ENCODE data around the gene LIPG. TPM values are rescaled to one million over a fixed set of nuclear protein-coding genes. Genes with fewer than 3 reads are reported as not detected.
"Not testable (repeated sequence)": the region's sequence is repeated elsewhere in the genome, so short reads cannot be mapped to it uniquely, and the experiment has no call there.

The LIPG gene
- polyA plus RNA-seq, 1 donor from 2014 or later: 0.85 TPM

GRCh38 chr18:49582579-49582978 is 20.7 kb downstream of the LIPG start:
- no peak for TF ChIP-seq RAD21 (conservative IDR thresholded peaks at IDR 0.05)
- TF ChIP-seq MXI1 (conservative IDR thresholded peaks at IDR 0.05; ENCODE audit: poor library complexity, severe bottlenecking): no peak
- TF ChIP-seq SMC3 (conservative IDR thresholded peaks at IDR 0.05; ENCODE audit: poor library complexity): no peak
- no peak for TF ChIP-seq TAF1 (IDR thresholded peaks at IDR 0.05; ENCODE audit: low read depth)
- no peak for TF ChIP-seq POLR2AphosphoS5 (IDR thresholded peaks at IDR 0.05)
- TF ChIP-seq EZH2 (IDR thresholded peaks at IDR 0.05; ENCODE audit: borderline replicate concordance, insufficient read depth, low read length, poor library complexity, severe bottlenecking): no peak
- no peaks in the 10 kb centered on the region for H3K27me3 ChIP-seq (ENCODE audit: insufficient read depth, low read depth, low read length)
- H4K20me1 ChIP-seq (ENCODE audit: insufficient read depth): no peaks in the 10 kb centered on the region
- no peak overlapping the region for H2AFZ ChIP-seq (ENCODE audit: low read depth, low read length)
- no peak overlapping the region for H3K4me3 ChIP-seq (ENCODE audit: low read length)
- H3K4me2 ChIP-seq (ENCODE audit: low read length): no peak overlapping the region
- H3K9ac ChIP-seq (ENCODE audit: low read length): no peak overlapping the region
- no peaks in the 10 kb centered on the region for H3K36me3 ChIP-seq (ENCODE audit: insufficient read depth, low read length)
- no peaks in the 10 kb centered on the region for H3K9me3 ChIP-seq (ENCODE audit: low read length)
- H3K79me2 ChIP-seq (replicated peaks; ENCODE audit: insufficient read depth, low read length): no peaks in the 10 kb centered on the region
- H3K9me2 ChIP-seq (ENCODE audit: insufficient read depth, low read length): no peaks in the 10 kb centered on the region
- H3K27ac ChIP-seq (ENCODE audit: low read length): no peak overlapping the region
- H3F3A ChIP-seq (ENCODE audit: insufficient read depth, low read length, poor library complexity, severe bottlenecking): no peaks in the 10 kb centered on the region

- no peak overlapping the region for H3K4me2 ChIP-seq (ENCODE audit: low read length)
- TF ChIP-seq REST (IDR thresholded peaks at IDR 0.05; ENCODE audit: borderline replicate concordance) (no peak), MXI1 (conservative IDR thresholded peaks at IDR 0.05; ENCODE audit: poor library complexity, severe bottlenecking) (no peak), POLR2AphosphoS5 (IDR thresholded peaks at IDR 0.05) (no peak)
Observed at GRCh38 chr18:49584394-49584793, 22.5 kb downstream of the LIPG start.

GRCh38 chr18:49584951-49585350 is 23.1 kb downstream of the LIPG start:
- not testable (repeated sequence) for H3K79me2 ChIP-seq (replicated peaks; ENCODE audit: insufficient read depth, low read length); H3K9ac ChIP-seq (ENCODE audit: low read length); H3K4me2 ChIP-seq (ENCODE audit: low read length); H3K9me3 ChIP-seq (ENCODE audit: low read length); H3K27ac ChIP-seq (ENCODE audit: low read length); H3K4me3 ChIP-seq (ENCODE audit: low read length); H3K36me3 ChIP-seq (ENCODE audit: insufficient read depth, low read length); H3K9me2 ChIP-seq (ENCODE audit: insufficient read depth, low read length); H3F3A ChIP-seq (ENCODE audit: insufficient read depth, low read length, poor library complexity, severe bottlenecking); H4K20me1 ChIP-seq (ENCODE audit: insufficient read depth); H2AFZ ChIP-seq (ENCODE audit: low read depth, low read length); H3K27me3 ChIP-seq (ENCODE audit: insufficient read depth, low read depth, low read length)

More at GRCh38 chr18:49584394-49584793, 22.5 kb downstream of the LIPG start:
- Histone ChIP-seq H3K79me2 (replicated peaks; ENCODE audit: insufficient read depth, low read length) (no peaks in the 10 kb centered on the region), H3K4me3 (ENCODE audit: low read length) (no peak overlapping the region), H3K9me3 (ENCODE audit: low read length) (no peaks in the 10 kb centered on the region), H3F3A (ENCODE audit: insufficient read depth, low read length, poor library complexity, severe bottlenecking) (no peaks in the 10 kb centered on the region), H3K9ac (ENCODE audit: low read length) (no peak overlapping the region), H4K20me1 (ENCODE audit: insufficient read depth) (no peaks in the 10 kb centered on the region), H3K27ac (ENCODE audit: low read length) (no peak overlapping the region), H3K27me3 (ENCODE audit: insufficient read depth, low read depth, low read length) (no peaks in the 10 kb centered on the region), H3K9me2 (ENCODE audit: insufficient read depth, low read length) (no peaks in the 10 kb centered on the region), H2AFZ (ENCODE audit: low read depth, low read length) (no peak overlapping the region), H3K36me3 (ENCODE audit: insufficient read depth, low read length) (no peaks in the 10 kb centered on the region)
